Measurements from ENCODE around the gene CRYBG3.
A peak's percentile ranks its signal among the peaks of the same experiment; 100 is the strongest.

Gene CRYBG3

DNA sequence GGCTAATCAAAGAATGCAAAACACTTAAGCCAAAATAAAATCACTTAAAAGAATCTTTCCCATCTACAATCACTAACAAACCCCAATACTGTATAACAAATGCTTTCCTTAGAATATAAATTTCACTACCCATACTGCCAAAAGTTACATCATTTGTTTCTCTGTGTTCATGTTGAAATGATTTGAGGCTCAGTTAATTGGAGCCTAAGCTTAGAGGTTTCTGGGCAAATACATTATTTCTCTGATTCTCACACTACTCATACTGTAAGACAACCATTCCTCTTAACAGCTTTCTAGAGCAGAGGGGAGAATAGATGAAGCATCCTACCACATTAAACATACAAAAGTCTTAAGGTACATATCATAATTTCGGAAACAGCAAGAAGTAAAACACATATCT is 148.3 kb downstream of the CRYBG3 start:
- TF ChIP-seq, protein P1, sequence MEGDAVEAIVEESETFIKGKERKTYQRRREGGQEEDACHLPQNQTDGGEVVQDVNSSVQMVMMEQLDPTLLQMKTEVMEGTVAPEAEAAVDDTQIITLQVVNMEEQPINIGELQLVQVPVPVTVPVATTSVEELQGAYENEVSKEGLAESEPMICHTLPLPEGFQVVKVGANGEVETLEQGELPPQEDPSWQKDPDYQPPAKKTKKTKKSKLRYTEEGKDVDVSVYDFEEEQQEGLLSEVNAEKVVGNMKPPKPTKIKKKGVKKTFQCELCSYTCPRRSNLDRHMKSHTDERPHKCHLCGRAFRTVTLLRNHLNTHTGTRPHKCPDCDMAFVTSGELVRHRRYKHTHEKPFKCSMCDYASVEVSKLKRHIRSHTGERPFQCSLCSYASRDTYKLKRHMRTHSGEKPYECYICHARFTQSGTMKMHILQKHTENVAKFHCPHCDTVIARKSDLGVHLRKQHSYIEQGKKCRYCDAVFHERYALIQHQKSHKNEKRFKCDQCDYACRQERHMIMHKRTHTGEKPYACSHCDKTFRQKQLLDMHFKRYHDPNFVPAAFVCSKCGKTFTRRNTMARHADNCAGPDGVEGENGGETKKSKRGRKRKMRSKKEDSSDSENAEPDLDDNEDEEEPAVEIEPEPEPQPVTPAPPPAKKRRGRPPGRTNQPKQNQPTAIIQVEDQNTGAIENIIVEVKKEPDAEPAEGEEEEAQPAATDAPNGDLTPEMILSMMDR (IDR thresholded peaks at IDR 0.05; ENCODE audit: borderline replicate concordance, insufficient read depth, low read depth, low read length): no peak
- no peak overlapping the region for H3K4me3 ChIP-seq (ENCODE audit: low read depth, low read length)

DNA sequence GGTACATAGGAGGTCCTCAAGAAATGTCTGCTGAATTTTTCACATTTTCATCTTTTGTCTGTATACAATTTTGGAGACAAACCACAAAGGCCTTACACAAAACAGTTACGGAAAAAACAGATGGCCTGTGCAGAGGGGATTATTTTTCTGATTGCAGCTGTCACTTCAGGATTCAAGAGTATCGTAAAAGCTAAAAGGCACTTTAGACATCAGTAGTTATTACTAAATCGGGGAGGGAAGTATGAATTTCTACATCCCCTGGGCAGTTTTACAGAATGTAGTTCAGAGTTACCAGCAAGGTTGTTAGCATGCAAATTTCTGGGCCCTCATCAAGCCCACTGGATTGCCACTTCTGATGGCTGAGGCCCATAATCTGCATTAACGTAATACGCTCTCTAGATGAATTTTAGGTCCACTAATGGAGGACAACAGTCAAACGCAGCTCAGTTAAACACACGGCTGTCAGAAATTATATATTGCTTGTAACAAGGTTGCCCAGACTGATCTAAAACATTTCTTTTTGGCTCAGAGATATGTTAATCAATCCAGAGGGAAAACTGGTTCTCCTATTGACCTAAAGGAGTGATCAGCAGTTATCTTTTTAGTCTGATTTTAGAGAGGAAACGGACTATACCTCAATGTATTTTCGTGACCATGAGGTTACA is 149.3 kb downstream of the CRYBG3 start:
- TF ChIP-seq, protein P1 (IDR thresholded peaks at IDR 0.05; ENCODE audit: borderline replicate concordance, insufficient read depth, low read depth, low read length): no peak
- peak overlapping the region; percentile 88 for H3K4me3 ChIP-seq (ENCODE audit: low read depth, low read length)

DNA sequence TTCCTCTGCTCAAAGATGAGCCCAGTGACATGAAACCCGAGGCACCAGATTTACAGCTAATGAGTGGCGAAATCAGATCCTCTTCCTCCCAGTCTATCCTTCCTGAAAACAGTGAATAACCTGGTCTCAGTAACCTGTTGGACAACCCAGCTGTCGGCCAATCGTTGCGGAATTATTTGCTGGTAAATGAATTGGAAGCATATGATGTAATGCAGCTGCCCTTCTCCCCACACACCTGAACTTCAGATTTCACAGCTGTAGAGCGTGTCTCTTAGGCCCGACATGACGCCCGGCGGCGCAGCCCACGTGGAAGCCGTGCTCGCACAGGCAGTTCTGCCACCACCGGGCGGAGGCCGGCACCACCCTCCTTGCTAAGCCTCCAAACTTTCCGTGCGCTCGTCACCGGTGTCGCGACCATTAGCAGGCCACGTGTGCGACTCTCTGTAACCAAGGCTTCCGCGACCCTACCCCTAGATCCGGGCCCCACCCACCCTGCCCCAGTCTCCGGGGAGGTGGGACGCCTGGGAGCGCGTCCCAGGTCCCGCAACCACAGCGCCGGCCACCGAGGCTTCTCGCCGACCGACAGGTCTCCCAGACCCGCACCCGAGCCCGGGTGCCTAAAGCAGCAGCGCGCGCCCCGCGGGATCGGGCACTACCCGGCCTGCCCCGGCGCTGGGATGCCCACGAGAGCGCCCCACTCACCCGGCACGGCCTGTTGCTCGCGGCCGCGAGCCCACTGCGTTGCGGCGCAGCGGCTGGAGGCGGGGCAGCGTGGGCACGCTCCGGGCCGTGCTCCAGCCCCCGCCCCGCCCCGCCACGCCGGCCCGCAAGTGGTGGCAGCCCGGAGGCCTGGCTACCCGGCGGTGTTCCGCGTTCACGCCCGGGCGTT is 150.1 kb downstream of the CRYBG3 start, which contains the start of gene RIOX2:
Gene RIOX2, minus strand, starts transcription at position 753 of the 889 bp plus-strand sequence. CDS start 4,838 bp downstream, outside the sequence.
- peak within 1 kb of the TSS; percentile 88 for H3K4me3 ChIP-seq (ENCODE audit: low read depth, low read length)
- TF ChIP-seq, protein P1 (IDR thresholded peaks at IDR 0.05; ENCODE audit: borderline replicate concordance, insufficient read depth, low read depth, low read length): peak; percentile 15; the same call in 1 of the 2 replicates

DNA sequence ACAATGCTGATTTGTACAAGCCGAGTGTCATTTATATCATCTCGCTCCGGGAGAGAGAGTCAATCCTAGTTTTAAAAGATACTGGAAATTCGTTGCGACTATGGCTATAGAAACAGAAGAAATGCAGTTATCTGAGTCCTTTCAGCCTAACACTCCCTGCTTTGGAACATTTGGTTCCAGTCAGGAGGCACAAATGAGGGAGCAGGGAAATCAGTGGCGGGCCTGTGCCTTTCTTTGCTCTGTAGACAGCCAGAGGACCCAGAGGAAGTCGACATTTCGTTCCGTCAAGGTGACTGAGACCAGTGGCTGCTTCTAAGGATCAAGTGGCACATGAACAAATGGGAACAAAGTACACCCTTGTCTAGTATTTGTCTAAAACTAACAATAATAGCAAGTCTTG is 151.2 kb downstream of the CRYBG3 start:
- H3K4me3 ChIP-seq (ENCODE audit: low read depth, low read length): no peak overlapping the region
- TF ChIP-seq, protein P1 (IDR thresholded peaks at IDR 0.05; ENCODE audit: borderline replicate concordance, insufficient read depth, low read depth, low read length): no peak

DNA sequence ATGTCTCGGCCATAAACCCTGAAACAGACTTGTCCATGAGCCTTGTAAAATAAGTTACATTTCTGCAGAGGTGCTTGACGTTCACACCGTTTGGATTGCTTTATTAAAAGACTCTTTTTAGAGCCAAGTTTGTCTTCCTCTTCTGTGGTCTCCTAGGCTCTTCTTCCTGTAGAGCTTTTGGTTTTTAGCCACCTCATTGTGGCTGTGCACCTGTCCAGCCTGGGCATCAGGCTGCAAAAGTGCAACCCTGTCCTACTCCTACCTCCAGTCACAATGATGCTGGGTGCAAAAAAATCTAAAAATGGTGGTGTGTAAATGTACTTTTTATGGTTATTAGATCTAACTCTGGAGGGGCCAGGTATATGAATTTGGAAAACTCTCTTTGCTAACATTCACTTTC is 153.2 kb downstream of the CRYBG3 start:
- no peak overlapping the region for H3K4me3 ChIP-seq (ENCODE audit: low read depth, low read length)
- TF ChIP-seq, protein P1 (IDR thresholded peaks at IDR 0.05; ENCODE audit: borderline replicate concordance, insufficient read depth, low read depth, low read length): no peak

DNA sequence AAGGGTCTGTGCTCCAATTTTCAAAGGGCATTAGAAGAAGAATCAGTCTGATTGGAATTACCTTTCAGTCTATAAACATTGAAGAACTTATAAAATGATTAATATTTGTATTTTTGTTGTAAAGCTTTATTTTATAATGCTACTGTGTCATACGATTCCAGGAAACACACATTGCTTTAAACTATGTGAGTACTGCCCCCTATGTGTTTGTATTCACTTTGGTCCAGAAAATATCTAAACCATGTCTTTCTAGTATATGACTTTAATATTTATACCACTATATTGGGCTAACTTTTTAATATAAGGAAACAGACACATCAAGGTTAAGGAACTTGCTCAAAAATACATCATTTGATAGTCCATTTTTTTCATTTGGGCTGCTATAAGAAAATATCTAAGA is 153.7 kb downstream of the CRYBG3 start:
- no peak overlapping the region for H3K4me3 ChIP-seq (ENCODE audit: low read depth, low read length)
- TF ChIP-seq, protein P1 (IDR thresholded peaks at IDR 0.05; ENCODE audit: borderline replicate concordance, insufficient read depth, low read depth, low read length): no peak

All from GM12875 (cell line).